Fibroblast of skin of back (primary cell): Measurements from ENCODE around the gene FBXW5.

Experiments used
- DNase-seq: peaks from one replicate; pipeline ENCODE4 v3.0.0-alpha.2; 2013

Gene FBXW5

DNA sequence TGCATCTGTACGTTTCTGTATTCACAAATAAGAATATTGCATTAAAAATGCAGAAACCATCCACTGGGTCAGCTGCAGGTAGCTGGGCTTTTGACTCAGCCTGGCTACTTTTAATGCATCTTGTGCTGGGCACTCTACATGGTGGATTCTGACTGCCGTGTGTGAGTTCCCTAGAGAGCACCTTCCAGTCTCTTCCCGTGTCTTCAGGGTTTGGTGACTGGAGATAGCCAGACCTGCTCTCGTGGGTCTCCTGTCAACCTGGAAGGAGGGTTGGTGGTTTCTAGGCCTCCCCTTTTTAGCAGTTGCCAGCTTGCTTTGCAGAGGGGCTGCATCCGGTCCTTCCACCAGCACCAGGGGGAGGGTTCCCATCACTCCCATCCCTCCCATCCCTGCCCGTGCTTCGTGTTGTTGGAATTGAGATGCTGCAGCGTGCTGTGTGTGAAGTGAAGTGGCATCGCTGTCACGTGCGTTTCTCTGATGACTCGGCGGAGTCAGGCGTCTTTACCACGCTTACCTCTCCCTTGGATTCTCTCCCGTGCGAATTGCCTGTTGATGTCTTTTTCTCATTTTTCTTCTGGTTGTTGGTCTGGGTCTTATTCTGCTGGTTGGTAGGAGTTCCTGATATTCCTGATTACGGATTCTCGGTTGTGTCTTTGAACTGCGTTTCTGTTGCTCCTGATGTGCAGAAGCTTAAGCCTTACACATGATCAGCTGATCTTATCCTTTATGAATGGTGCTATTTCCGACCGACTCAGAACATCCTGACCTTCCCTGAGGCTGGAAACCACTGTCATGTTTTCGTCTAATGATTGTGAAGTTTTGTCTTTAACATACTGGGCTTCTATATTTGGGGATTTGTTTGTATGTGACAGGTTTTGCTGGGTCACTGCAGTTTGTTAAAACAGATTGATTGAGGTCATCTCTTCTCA is 16.9 kb downstream of the FBXW5 start:
- DNase-seq = no peak

DNA sequence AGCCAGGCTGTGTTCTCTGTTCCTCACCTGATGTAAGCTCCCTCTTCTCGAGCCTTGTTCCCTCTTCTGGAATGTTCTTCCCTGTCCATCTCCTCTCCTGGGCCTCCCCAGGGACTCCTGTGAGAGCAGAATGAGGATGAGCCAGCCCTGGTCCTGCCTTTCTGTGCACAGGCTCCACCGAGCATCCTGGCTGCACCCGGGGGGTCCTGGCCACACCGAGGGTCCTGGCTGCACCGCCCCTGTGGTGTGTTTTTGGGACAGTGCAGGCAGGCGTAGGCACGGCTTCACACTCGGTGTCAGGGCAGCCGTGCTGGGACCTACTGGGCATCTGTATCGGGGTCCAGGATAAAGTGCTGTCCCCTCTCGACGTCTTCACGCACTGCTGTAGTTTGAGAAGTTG is 17.8 kb downstream of the FBXW5 start:
- no peak for DNase-seq

DNA sequence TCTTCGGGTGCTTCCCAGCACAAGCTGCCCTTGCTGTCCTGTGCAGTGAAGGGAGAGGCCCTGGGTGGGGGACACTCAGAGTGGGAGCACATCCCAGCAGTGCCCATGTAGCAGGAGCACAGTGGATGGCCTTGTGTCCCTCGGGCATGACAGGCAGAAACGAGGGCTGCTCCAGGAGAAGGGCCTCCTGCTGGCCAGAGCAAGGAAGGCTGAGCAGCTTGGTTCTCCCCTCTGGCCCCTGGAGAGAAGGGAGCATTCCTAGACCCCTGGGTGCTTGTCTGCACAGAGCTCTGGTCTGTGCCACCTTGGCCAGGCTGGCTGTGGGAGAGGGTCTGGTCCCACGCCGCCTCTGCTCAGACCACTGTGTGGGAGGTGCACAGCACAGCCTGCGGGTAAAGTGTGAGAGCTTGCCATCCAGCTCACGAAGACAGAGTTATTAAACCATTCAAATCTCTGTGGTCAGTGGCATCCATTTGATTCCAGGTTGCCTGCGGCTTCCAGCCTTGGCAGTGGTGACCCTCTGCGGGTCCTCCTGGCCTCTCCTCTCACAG is 18.3 kb downstream of the FBXW5 start:
- DNase-seq = no peak

DNA sequence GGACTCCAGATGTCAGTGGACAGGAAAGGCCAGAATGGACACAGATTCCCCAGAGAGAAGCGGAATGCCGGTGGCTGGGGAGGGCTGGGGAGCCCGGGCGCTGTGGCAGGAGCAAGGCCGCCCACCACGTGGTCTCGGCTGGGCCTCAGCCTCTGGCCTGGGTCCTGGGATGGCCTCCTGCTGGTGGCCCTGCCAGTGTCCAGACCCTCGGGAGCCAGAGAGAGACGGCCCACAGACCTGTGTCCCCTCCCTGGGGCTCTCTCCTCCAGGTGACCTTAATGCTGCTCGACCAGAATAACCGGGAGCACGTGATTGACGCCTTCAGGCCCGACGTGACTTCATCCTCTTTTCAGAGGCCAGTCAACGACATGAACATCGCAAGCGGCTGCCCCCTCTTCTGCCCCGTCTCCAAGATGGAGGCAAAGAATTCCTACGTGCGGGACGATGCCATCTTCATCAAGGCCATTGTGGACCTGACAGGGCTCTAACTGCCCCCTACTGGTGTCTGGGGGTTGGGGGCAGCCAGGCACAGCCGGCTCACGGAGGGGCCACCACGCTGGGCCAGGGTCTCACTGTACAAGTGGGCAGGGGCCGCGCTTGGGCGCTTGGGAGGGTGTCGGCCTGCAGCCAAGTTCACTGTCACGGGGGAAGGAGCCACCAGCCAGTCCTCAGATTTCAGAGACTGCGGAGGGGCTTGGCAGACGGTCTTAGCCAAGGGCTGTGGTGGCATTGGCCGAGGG is 19.0 kb downstream of the FBXW5 start:
- no peak for DNase-seq

DNA sequence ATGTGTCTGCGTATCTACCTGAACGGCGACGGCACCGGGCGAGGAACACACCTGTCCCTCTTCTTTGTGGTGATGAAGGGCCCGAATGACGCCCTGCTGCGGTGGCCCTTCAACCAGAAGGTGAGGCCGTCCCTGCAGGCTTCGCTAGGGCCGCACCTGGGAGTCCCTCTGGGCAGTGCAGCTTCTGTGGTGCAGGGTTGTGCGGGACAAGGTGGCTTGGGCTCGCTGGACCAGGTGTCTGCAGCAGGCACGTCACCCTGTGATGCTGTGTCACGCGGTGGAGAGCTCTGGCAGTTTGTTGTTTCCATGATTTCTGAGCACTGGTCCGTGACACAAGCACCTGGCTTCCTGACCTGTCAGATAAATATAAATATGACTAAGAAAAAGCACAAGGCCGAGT is 20.7 kb downstream of the FBXW5 start:
- no peak for DNase-seq

DNA sequence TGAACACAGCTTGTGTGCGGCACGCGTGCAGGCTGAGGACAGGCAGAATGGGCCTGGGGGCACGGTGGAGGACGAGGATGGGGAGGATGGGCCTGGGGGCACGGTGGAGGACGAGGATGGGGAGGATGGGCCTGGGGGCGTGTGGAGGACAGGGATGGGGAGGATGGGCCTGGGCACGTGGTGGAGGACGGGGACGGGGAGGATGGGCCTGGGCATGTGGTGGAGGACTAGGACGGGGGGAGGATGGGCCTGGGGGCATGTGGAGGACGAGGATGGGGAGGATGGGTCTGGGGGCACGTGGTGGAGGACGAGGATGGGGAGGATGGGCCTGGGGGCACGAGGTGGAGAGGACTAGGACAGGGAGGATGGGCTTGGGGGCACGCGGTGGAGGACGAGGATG is 22.0 kb downstream of the FBXW5 start:
- DNase-seq = no peak

DNA sequence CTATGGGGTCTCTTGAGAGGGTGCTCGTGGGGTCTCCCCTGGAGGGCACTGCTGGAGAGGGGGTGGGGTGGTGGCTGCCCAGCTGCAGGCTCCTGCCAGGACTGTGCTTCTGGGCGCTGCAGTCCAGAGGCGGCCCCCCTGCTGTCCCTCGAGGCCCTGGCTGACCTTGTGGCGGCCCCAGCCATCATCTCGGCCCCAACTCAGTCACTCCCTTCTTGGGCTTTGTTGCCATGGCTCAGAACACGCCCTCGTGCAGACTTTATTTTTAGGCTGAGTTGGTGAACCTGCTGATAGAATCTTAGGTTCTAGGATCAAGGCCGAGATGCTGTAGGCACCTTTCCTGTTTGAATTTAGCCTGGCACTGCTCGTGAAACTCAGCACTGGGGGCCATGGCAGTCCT is 22.8 kb downstream of the FBXW5 start:
- no peak for DNase-seq

DNA sequence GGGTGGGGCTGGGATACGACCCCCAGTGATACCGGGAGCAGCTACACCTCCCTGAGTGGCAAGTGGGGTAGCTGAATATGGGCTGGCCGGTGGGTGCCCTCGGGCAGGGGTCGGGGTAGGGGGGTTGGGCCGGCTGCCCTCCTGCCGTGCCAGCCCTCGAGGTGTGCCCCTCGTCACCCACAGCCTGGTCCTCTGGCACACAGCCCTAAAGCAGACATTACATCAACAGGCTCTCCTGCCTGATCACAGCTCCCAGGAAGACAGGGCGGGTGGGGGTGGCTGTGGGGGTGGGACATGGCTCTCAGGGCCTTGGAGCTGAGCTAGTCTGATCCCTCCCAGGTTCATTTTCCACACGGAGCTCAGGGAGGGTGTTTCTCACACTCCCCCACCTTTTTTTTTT is 23.2 kb downstream of the FBXW5 start:
- no peak for DNase-seq

DNA sequence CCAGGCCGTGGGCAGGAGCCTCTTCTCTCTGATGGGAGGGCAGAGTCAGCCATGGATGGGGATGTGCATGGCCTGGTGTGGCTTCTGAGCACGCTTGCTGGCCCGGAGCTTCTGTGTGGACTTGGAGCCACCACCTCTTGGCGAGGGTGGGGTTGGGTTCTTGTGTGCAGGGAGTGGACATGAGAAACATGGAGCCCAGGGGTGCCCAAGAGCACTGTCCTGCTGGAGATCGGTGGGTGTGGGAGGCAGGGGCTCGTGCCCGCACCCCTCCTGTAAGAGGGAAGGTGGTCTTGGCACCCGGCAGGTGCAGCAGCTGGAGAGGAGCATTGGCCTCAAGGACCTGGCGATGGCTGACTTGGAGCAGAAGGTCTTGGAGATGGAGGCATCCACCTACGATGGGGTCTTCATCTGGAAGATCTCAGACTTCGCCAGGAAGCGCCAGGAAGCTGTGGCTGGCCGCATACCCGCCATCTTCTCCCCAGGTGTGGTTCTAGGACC is 23.8 kb downstream of the FBXW5 start:
- DNase-seq = no peak

DNA sequence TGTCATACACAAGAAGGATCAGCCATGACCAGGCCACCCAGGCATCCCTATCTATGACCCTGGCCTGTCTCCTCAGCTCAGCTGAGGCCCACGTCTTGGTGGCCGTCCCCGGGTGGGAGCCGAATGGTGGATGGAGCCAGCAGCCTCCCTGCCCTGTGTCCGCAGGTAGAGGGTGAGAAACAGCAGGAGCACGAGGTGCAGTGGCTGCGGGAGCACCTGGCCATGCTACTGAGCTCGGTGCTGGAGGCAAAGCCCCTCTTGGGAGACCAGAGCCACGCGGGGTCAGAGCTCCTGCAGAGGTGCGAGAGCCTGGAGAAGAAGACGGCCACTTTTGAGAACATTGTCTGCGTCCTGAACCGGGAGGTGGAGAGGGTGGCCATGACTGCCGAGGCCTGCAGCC is 24.5 kb downstream of the FBXW5 start:
- DNase-seq = no peak

DNA sequence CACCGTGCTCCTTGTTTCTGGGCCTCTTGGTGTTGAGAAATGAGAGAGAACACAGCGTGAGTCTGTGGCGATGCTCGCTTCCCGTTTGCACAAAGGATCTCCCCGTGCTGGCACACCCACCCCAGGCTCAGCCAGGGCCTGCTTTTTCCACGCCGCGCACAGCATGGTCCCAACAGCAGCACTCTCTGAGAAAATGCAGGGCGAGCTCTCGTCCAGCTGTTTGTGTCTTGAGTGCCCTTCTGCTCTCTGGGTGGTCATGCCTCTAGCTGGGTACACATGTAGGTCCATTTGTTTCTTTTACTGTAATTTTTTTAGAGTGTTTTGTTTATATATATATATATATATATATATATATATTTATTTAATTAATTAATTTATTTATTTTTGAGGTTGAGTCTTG is 26.6 kb downstream of the FBXW5 start:
- no peak for DNase-seq

DNA sequence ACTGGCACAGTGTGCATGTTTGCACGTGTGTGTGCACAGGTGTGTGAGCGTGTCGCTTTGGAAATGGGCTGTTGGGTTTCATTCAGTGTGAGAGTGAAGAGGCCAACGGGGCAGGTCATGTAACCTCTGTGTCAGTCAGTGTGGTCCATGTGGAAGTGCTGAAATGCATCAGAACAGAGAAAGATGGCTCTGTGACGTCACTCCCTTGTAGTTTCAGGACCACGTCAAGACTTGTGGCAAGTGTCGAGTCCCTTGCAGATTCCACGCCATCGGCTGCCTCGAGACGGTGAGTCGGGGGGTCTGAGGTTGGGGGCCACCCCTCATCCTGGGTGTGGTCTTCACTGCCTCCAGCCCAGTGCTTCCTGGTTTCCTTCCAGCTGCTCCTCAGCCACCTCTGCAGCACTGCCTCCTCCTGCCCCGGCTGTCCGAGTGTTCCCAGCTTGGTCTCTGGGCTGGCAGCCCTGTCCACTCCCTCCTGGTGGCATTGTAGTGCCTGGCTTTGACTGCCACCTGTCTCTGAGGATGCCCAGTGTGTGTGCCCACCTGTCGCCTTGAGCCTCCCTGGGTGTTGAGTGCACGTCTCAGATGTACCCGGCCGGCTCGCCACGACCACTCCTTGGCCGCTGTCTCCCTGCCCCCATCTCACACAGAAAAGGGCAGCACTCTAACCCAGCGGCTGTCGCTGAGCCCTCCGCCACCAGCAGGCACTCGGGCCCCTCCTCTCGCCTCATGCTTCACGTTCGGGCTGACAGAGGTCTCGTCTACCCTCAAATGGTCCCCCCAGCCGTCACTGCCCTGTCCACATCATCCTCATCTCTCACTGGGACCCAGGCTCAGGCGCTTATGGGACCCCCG is 28.0 kb downstream of the FBXW5 start:
- DNase-seq = no peak

DNA sequence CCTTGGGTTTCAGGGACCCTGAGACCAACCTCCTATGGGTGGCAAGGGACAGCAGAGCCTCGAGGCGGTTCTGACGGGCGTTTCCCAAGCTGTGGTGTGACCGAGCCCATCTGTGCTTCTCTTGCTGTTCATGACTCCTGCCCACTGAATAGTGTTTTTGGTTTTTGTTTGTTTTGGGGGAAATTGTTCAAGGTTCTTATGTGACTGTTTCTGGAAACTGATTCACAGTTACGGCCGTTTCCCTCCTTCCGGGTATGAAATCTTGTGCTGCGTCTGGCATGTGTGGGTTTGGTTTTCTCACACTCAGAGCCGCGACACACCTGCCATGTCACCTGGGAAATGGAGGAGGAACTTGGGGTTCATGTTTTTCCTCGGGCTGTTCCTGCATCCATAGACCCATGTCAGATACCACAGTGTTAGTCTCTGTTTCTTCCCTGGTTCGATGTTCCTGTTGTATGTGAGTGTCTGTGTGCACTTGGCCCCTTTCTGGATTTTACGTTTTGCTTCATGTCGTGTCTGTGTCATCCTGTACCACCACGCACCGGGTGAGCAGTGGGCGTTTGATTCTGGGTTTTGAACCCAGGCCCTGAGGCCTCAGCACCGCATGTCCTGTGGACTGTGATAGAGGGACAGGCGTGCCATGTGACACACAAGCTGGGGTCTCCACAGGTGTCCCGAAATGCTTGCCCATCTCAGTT is 28.8 kb downstream of the FBXW5 start:
- no peak for DNase-seq

DNA sequence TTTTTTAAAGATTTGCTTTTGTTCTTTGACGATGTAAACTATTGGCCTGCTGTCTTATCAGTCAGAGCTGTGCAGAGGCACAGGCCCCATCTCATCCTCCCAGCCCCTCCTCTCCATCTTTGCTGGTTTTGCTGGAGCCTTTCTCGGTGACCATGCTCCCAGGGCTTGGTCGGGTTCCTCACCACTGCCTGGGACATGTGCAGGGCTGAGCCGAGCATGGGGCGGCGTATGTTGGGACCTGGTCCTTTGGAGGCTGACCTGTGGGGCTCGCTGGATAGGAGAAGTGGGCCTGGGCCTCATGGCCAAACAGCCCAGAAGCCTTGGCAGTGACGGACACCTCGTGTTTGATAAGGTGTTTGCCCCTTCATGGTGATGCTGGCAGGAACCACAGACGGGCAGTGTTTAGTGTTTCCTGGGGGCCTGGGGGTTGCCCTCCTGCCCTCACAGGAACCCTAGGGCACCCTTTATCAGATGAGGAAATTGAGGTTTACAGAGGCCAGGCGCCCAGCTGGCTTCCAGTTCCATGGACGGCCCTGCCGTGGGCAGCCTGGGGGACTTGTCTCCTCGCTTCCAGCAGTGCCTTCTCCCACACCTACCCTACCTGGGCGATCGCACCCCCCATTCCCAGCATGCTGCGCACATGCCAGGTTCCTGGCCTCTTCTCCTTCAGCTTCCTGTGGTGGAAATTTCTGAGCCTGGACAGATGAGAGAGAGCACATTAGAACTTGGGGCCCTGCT is 30.7 kb downstream of the FBXW5 start:
- no peak for DNase-seq

DNA sequence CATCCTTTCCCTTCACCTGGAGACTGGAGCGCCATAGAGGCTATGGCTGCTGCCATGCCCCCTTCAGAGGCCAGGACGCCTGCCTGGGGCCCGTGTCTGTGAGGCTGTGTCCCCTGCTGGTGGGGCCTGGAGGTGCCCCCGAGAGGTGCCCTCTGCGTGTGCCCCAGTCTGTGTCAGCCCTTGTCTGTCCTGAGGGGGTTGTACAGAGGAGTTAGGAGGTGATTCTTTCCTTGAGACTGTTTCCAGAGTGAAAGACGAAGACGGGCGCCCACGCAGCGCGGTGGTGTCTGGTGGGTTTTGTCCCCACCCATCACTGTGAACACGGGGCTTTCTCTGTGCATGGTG is 33.7 kb downstream of the FBXW5 start:
- no peak for DNase-seq

DNA sequence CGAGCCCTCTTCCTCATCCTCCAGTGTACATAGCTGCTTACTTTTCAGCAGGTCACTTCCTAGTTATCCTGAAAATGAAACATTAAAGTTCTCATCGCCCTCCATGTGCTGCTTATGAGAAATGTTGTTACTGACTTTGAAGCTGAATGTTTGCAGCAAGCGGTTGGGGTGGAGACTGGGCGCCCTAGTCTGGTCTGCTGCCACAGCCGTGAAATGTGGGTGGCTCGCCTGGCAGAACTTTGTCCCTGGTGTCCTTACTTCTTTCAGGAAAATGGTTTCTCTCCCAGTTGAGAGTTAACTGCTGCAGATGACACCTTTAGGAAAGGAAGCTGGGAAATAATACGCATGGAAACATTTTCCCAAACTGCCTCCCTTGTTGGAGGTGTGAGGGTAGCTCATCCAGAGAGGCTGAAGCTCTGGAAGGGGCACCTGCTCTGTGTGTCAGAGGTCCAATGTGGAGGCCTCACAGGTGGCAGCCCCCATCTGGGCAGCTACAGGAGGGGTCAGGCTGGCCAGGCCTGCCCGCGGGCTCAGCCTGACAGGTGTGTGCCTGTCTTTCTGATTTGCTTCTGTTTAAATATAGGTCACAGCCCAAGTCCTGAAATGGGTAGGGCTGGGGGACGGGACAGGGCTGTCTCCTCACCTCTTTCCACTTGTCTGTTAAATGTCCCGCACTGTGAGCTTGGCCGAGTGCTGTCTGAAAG is 34.2 kb downstream of the FBXW5 start:
- no peak for DNase-seq

DNA sequence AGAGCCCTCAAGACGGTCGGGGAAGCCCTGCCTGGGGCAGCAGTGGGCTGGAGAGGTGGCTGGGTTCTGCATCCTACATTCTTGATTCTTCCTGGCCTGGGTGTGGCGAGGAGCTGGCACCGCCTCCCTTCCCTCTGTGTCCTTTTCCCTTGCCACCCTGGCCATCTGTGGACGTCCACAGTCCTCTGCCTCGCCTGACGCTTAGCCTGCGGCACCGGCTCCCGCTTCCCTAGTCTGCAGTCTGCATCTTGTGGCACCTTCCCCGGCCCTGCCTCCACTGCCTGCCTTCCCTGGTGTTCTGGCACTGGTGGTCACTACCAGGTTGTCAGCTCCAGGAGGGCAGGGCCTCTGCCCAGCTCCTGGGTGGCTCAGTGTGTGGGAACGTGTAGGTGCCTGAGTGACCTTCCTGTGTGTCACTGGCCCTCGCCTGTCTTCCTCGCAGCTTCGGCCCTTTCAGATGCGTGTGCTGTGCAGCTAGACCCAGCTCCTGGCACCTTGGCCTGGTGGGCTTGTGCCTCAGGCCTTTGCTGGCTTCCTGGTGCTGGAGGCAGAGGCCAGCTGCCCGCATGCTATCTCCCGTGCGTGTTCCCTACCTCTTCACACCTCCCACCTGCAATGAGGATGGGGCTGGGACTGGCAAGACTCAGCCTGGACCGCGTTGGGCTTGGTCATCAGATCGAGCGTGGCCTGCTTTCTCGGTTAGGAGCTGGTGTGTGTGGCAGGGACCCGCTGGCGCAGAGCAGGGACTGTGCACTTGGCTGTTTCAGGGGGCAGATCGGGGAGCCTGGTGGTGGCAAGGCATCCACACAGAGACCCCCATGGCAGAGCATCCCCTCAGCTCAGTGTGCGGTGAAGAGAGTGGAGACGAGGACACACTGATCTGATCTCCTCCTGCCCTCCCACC is 37.3 kb downstream of the FBXW5 start:
- DNase-seq = no peak

DNA sequence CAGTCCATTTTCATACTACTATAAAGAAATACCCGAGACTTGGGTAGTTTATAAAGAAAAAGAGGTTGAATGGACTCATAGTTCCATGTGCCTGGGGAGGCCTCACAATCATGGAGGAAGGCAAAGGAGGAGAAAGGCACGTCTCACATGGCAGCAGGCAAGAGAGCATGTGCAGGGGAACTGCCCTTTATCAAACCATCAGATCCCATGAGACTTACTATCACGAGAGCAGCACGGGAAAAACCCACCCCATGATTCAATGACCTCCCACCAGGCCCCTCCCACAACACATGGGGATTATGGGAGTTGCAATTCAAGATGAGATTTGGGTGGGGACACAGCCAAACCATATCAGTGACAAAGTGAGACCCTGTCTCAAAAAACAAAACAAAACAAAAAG is 38.3 kb downstream of the FBXW5 start:
- DNase-seq = no peak

DNA sequence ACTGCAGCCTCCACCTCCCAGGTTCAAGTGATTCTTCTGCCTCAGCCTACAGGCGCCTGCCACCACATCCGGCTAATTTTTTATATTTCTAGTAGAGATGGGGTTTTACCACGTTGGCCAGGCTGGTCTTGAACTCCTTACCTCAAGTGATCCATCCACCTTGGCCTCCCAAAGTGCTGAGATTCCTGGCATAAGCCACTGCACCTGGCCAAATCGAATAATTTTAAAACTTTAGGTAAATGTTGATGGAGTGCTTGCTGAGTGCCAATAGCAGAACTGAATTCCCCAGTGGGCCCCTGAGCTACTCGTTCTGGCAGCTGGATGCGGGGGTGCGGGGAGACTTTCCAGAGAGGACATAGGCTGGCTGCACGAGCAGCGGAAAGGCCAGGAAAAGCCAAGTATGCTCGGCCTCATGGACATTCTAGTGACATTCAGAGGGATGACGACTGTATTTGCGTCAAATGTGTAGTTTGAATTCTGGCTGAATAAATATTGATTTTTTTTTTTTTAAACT is 41.4 kb downstream of the FBXW5 start:
- DNase-seq = no peak
